HEK293 (cell line): ENCODE results near the gene PNMA5.
"Not testable (repeated sequence)": the region's sequence is repeated elsewhere in the genome, so short reads cannot be mapped to it uniquely, and the experiment has no call there.

Experiments used
- CTCF ChIA-PET: fragments of 350-600 bp; formaldehyde crosslinking; extraction: SDS; loops from one replicate; lab custom pipeline; 2021; ENCODE audit warnings: antibody characterized with exemption; lab: Yijun Ruan, JAX
- POLR2A ChIA-PET: fragments of 300-600 bp; formaldehyde crosslinking; extraction: SDS; loops from one replicate; lab custom pipeline; 2020; ENCODE audit warnings: antibody characterized with exemption, inconsistent platforms; lab: Yijun Ruan, JAX
- H3K27ac ChIP-seq: fragments of 200-500 bp; sonication (Bioruptor generic); 2 replicates; pipeline ENCODE4 v1.5.1; 2014; ENCODE audit warnings: low read depth, low read length, control low read depth, inconsistent platforms; ENCODE audit errors: extremely low read depth
- H3K36me3 ChIP-seq, 2 experiments: fragments of 200-500 bp in 1 of 2; sonication (Bioruptor generic) in 1 of 2; 1 replicate in 1 of 2; 2 replicates in 1 of 2; pipeline ENCODE4 v1.5.1; 2014 to 2017; ENCODE audit warnings: inconsistent platforms in 2 of 2, low read length in 2 of 2; ENCODE audit not compliant: control insufficient read depth in 2 of 2, insufficient read depth in 1 of 2
- H3K4me1 ChIP-seq: fragments of 200-500 bp; sonication (Bioruptor generic); 2 replicates; pipeline ENCODE4 v1.5.1; 2014; ENCODE audit warnings: mild to moderate bottlenecking, low read length, inconsistent platforms; ENCODE audit not compliant: control insufficient read depth, insufficient read depth
- H3K4me3 ChIP-seq: 2 replicates; pipeline ENCODE4 v1.5.1; 2011; ENCODE audit warnings: low read depth, mild to moderate bottlenecking, control low read depth, low read length, moderate library complexity
- H3K9me3 ChIP-seq: fragments of 200-500 bp; sonication (Bioruptor generic); 2 replicates; pipeline ENCODE4 v1.5.1; 2014; ENCODE audit warnings: low read depth, low read length, inconsistent platforms; ENCODE audit not compliant: control insufficient read depth, insufficient read depth
- KLF16 ChIP-seq: fragments of 450-650 bp; formaldehyde crosslinking; IDR thresholded peaks from 2 replicates; pipeline ENCODE4 v1.5.1; 2017; ENCODE audit warnings: missing biosample characterization, missing genetic modification characterization
- KLF7 ChIP-seq: fragments of 450-650 bp; formaldehyde crosslinking; IDR thresholded peaks from 2 replicates; pipeline ENCODE4 v1.5.1; 2016; ENCODE audit warnings: missing biosample characterization, missing genetic modification characterization, borderline replicate concordance
- SCRT1 ChIP-seq: fragments of 450-650 bp; formaldehyde crosslinking; IDR thresholded peaks from 2 replicates; pipeline ENCODE4 v1.5.1; 2016; ENCODE audit warnings: missing biosample characterization, missing genetic modification characterization, borderline replicate concordance
- SCRT2 ChIP-seq: fragments of 450-650 bp; formaldehyde crosslinking; IDR thresholded peaks from 2 replicates; pipeline ENCODE4 v1.5.1; 2016; ENCODE audit warnings: missing biosample characterization, missing genetic modification characterization
- ZFHX2 ChIP-seq: fragments of 450-650 bp; formaldehyde crosslinking; conservative IDR thresholded peaks from 2 replicates; pipeline ENCODE4 v1.5.1; 2016; ENCODE audit warnings: missing biosample characterization, missing genetic modification characterization
- ZNF223 ChIP-seq: fragments of 450-650 bp; formaldehyde crosslinking; IDR thresholded peaks from 2 replicates; pipeline ENCODE4 v1.5.1; 2016; ENCODE audit warnings: missing biosample characterization, missing genetic modification characterization
- ZNF549 ChIP-seq: fragments of 450-650 bp; IDR thresholded peaks from 2 replicates; pipeline ENCODE4 v1.5.1; 2018; ENCODE audit warnings: missing biosample characterization, missing genetic modification characterization, mild to moderate bottlenecking, inconsistent platforms, moderate library complexity
- ZNF621 ChIP-seq: fragments of 450-650 bp; formaldehyde crosslinking; IDR thresholded peaks from 2 replicates; pipeline ENCODE4 v1.5.1; 2017; ENCODE audit warnings: missing biosample characterization, missing genetic modification characterization
- TF ChIP-seq, protein P1 (sequence below): fragments of 450-650 bp; formaldehyde crosslinking; IDR thresholded peaks from 2 replicates; pipeline ENCODE4 v1.5.1; 2016; ENCODE audit warnings: missing biosample characterization, missing genetic modification characterization
- TF ChIP-seq, protein P2 (sequence below): fragments of 450-650 bp; formaldehyde crosslinking; IDR thresholded peaks from 2 replicates; pipeline ENCODE4 v1.5.1; 2017; ENCODE audit warnings: missing biosample characterization, mild to moderate bottlenecking, missing genetic modification characterization, moderate library complexity

PNMA5 gene

DNA sequence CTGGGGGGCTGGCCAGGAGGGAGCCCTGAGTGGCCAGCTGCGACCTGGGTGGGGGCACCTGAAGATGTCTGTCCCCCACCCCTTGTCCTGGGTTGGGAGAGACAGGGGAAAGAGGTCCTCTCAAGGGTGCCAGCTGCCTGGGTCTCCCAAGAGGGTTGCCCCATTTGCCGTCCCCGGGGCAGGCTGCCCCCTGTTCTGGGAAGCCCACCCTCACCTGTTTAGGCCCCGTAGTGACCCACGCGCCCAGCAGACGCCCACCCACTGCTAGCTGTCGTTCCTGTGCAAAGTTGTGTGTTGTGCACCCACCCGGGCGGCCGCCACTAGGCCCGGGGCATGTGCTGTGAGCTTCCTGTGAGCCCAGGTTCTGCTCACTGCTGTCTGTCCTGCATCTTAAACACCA lies 36.9 kb upstream of the PNMA5 start (continued):
- TF ChIP-seq, protein P1, sequence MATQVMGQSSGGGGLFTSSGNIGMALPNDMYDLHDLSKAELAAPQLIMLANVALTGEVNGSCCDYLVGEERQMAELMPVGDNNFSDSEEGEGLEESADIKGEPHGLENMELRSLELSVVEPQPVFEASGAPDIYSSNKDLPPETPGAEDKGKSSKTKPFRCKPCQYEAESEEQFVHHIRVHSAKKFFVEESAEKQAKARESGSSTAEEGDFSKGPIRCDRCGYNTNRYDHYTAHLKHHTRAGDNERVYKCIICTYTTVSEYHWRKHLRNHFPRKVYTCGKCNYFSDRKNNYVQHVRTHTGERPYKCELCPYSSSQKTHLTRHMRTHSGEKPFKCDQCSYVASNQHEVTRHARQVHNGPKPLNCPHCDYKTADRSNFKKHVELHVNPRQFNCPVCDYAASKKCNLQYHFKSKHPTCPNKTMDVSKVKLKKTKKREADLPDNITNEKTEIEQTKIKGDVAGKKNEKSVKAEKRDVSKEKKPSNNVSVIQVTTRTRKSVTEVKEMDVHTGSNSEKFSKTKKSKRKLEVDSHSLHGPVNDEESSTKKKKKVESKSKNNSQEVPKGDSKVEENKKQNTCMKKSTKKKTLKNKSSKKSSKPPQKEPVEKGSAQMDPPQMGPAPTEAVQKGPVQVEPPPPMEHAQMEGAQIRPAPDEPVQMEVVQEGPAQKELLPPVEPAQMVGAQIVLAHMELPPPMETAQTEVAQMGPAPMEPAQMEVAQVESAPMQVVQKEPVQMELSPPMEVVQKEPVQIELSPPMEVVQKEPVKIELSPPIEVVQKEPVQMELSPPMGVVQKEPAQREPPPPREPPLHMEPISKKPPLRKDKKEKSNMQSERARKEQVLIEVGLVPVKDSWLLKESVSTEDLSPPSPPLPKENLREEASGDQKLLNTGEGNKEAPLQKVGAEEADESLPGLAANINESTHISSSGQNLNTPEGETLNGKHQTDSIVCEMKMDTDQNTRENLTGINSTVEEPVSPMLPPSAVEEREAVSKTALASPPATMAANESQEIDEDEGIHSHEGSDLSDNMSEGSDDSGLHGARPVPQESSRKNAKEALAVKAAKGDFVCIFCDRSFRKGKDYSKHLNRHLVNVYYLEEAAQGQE (tag by site-specific recombination) = no peak
- TF ChIP-seq KLF7 (tag by site-specific recombination) = no peak
- no peak for TF ChIP-seq KLF16 (tag by site-specific recombination)
- no peak for TF ChIP-seq ZNF223 (tag by site-specific recombination)

DNA sequence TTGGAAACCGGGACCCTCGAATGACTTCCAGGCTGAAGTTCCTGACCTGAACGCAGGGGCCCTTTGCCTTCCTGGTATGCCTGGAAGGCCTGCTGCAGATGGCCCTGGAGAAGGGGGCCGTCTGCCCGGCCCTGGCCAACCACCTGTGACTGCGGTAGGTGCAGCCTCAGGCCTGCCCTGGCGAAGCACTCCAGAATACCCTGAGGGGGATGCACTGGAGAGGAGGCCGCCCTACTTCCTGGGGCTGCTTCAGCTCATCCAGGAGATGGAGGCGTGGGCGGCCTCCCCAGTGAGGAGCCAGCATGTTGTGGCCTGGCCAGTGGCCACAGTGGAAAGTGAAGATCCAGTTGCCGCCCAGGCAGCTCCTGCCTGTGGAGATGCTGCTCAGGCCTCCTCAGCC lies 36.0 kb upstream of the PNMA5 start:
- ChIA-PET POLR2A (no interaction called here), CTCF (interaction anchor here (0.5 to 0.9 kb wide), 3 partner anchors 88 to 923 kb away, joined by 3 to 6 read pairs (median 4); no protein-coding TSS in a partner anchor)
- H3K4me1 ChIP-seq = no peaks in the 10 kb centered on the region
- no peak overlapping the region for H3K4me3 ChIP-seq
- H3K9me3 ChIP-seq = no peaks in the 10 kb centered on the region
- no peak overlapping the region for H3K27ac ChIP-seq
- TF ChIP-seq ZFHX2 (0 out of 2 replicates have a peak, but pooled peaks have one; percentile 32), ZNF621 (tag by site-specific recombination) (no peak)
- TF ChIP-seq, protein P2, sequence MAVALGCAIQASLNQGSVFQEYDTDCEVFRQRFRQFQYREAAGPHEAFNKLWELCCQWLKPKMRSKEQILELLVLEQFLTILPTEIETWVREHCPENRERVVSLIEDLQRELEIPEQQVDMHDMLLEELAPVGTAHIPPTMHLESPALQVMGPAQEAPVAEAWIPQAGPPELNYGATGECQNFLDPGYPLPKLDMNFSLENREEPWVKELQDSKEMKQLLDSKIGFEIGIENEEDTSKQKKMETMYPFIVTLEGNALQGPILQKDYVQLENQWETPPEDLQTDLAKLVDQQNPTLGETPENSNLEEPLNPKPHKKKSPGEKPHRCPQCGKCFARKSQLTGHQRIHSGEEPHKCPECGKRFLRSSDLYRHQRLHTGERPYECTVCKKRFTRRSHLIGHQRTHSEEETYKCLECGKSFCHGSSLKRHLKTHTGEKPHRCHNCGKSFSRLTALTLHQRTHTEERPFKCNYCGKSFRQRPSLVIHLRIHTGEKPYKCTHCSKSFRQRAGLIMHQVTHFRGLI (tag by site-specific recombination) = peak; percentile 31; the same call in 1 of the 2 replicates
- no peaks in the 10 kb centered on the region for H3K36me3 ChIP-seq

DNA sequence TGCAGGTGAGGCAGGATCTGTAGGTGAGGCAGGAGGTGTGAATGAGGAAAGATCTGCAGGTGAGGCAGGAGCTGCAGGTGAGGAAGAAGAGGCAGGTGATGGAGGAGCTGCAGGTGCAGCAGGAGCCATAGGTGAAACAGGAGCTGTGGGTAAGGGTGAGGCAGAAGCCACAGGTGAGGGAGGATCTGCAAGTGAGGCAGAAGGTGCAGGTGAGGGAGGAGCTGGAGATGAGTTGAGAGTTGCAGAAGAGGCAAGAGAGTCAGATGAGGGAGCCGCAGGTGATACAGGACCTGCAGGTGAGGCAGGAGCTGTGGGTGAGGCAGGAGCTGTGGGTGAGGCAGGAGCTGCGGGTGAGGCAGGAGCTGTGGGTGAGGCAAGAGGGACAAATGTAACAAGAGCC lies 35.2 kb upstream of the PNMA5 start:
- Histone ChIP-seq H3K36me3 (no peaks in the 10 kb centered on the region), H3K9me3 (no peaks in the 10 kb centered on the region), H3K4me1 (no peaks in the 10 kb centered on the region), H3K4me3 (no peak overlapping the region)
- CTCF ChIA-PET = interaction anchor here (0.5 to 0.9 kb wide), 3 partner anchors 88 to 405 kb away, joined by 3 to 6 read pairs (median 3); no protein-coding TSS in a partner anchor
- TF ChIP-seq SCRT1 (tag by site-specific recombination) = peak; percentile 81
- peak; percentile 57 for TF ChIP-seq SCRT2 (tag by site-specific recombination)
- TF ChIP-seq ZNF549 (tag by site-specific recombination) = no peak
- TF ChIP-seq, all 188 proteins: peak for 2
- POLR2A ChIA-PET = no interaction called here
- no peak overlapping the region for H3K27ac ChIP-seq

DNA sequence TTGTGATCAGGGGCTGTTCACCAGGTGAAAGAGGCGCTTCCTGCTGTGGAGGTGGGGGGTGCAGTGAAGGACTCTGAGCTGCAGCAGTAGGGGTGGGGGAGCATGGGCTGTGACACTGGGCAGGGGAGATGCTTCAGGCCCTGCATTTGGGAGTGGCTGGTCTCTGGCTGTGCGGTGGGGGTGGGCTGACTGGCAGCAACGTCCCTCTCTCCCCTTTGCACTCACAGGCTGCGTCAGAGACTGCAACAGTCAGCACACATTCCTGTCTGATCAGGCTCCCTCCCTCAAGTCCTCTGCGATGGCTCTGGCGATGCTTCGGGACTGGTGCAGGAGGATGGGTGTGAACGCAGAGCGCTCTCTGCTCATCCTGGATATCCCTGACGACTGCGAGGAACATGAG lies 34.6 kb upstream of the PNMA5 start:
- H3K4me1 ChIP-seq, H3K4me3 ChIP-seq, H3K36me3 ChIP-seq, H3K9me3 ChIP-seq, H3K27ac ChIP-seq: not testable (repeated sequence)
- CTCF ChIA-PET = interaction anchor here (0.6 kb wide), 1 partner anchor 587 kb away, joined by 3 read pairs; no protein-coding TSS in a partner anchor
- POLR2A ChIA-PET = interaction anchor here (0.6 kb wide), 1 partner anchor 71 kb away, joined by 3 read pairs; no protein-coding TSS in a partner anchor

DNA sequence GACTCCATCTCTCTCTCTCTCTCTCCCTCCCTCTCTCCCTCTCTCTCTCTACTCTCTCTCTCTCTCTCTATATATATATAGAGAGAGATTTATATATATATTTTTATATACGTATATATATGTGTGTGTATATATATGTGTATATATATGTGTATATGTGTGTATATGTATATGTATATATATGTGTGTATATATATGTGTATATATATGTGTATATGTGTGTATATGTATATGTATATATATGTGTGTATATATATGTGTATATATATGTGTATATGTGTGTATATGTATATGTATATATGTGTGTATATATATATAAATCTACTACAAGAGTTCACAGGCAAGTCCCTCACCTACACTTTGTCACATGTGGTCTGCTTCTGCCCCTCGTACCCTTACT lies 32.6 kb upstream of the PNMA5 start:
- H3K27ac ChIP-seq, H3K9me3 ChIP-seq, H3K4me3 ChIP-seq, H3K36me3 ChIP-seq, H3K4me1 ChIP-seq, POLR2A ChIA-PET: not testable (repeated sequence)
- CTCF ChIA-PET = interaction anchor here (0.6 kb wide), 1 partner anchor 435 kb away, joined by 5 read pairs; no protein-coding TSS in a partner anchor
